OCI-LY1 (cell line): Measurements from ENCODE around the gene SYT2.

Experiments
- CTCF ChIP-seq: fragments of 200-600 bp; sonication (generic), shearing (Covaris generic); IDR thresholded peaks from 2 replicates; pipeline ENCODE4 v1.5.1; 2017; ENCODE audit warnings: mild to moderate bottlenecking, antibody characterized with exemption, low read length, moderate library complexity, mixed read lengths
- EZH2 ChIP-seq: fragments of 200-600 bp; sonication (generic), shearing (Covaris generic); IDR thresholded peaks from 2 replicates; pipeline ENCODE4 v1.8.0; 2017; ENCODE audit warnings: borderline replicate concordance, mixed run types, mild to moderate bottlenecking, antibody characterized with exemption, low read length, moderate library complexity, mixed read lengths

GRCh38 chr1:202639500-202639899, 70.8 kb downstream of the SYT2 start:
- no peak for TF ChIP-seq CTCF
- TF ChIP-seq EZH2, result no peak
